SU-DHL-6 (cell line): ENCODE data around the gene SLC47A2.

Experiments used
- CTCF ChIP-seq: fragments of 200-600 bp; sonication (generic); IDR thresholded peaks from one replicate; pipeline ENCODE4 v1.5.1; 2017; ENCODE audit warnings: antibody characterized with exemption, mild to moderate bottlenecking, low read length, moderate library complexity; ENCODE audit not compliant: insufficient read depth, poor library complexity, severe bottlenecking
- EZH2phosphoT487 ChIP-seq: fragments of 200-600 bp; sonication (generic), shearing (Covaris generic); conservative IDR thresholded peaks from 2 replicates; pipeline ENCODE4 v1.6.1; 2018; ENCODE audit warnings: mild to moderate bottlenecking, antibody characterized with exemption, low read length, moderate library complexity, mixed read lengths

- TF ChIP-seq EZH2phosphoT487 = no peak
- TF ChIP-seq CTCF = no peak
Observed at GRCh38 chr17:19728084-19728495, 11.7 kb upstream of the SLC47A2 start.
